Right lung (tissue), 5 donors: ENCODE data around the gene PGAP3. TPM values are rescaled to one million over a fixed set of nuclear protein-coding genes. Genes with fewer than 3 reads are reported as not detected.
"Not testable (repeated sequence)": the region's sequence is repeated elsewhere in the genome, so short reads cannot be mapped to it uniquely, and the experiment has no call there.

Experiments
- DNase-seq, 2 donors: peaks; one replicate each; pipeline ENCODE4 v3.0.0-alpha.2; 2013
- polyA plus RNA-seq, 5 donors: library from polyadenylated mRNA; unstranded; fragments of 120-200 nt; gene quantifications; one replicate each; pipeline versions ENCODE4 v1.2.1 to v1.2.3, GENCODE V29; 2013; ENCODE audit warnings: inconsistent platforms in 1 of 5, low replicate concordance in 1 of 5; ENCODE audit not compliant: insufficient read length in 5 of 5, insufficient read depth in 1 of 5

The PGAP3 gene
- polyA plus RNA-seq, 5 donors = 33.1 to 44.2 (median 39.4) TPM

GRCh38 chr17:39716073-39716818, 28.4 kb upstream of the PGAP3 start:
- no peak for DNase-seq

GRCh38 chr17:39715375-39716072, 27.7 kb upstream of the PGAP3 start:
- no peak for DNase-seq

DNA sequence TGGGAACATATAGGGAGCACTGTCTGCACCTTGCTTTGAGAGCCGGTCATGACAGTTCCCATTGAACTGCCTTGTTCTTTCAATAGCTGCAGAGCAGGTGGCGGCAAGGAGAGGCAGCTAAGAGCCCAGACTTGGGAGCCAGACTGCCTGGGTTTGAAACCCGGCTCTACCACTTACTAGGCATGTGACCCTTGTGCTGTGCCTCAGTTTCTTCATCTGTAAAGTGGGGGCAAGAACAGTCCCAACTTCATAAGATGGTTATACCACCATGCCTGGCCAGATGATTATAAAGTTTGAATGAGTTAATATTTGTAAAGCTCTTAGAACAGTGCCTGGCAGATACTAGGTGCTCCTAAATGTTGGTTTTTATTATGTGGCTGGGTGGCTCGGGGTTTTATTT, 26.4 kb upstream of the PGAP3 start:
- DNase-seq = no peak

DNA sequence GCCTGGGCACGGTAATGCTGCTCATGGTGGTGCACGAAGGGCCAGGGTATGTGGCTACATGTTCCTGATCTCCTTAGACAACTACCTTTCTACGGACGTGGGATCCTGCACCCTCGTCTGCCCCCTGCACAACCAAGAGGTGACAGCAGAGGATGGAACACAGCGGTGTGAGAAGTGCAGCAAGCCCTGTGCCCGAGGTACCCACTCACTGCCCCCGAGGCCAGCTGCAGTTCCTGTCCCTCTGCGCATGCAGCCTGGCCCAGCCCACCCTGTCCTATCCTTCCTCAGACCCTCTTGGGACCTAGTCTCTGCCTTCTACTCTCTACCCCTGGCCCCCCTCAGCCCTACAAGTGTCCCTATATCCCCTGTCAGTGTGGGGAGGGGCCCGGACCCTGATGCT, 24.0 kb upstream of the PGAP3 start:
- DNase-seq = no peak

DNA sequence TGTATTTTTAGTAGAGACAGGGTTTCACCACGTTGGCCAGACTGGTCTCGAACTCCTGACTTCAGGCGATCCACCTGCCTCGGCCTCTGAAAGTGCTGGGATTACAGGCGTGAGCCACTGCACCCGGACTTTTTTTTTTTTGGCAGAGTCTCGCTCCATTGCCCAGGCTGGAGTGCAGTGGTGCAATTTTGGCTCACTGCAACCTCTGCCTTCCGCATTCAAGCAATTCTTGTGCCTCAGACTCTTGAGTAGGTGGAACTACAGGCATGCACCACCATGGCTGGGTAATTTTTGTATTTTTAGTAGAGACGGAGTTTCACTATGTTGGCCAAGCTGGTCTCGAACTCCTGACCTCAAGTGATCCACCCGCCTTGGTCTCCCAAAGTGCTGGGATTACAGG, 23.2 kb upstream of the PGAP3 start:
- DNase-seq = not testable (repeated sequence)

DNA sequence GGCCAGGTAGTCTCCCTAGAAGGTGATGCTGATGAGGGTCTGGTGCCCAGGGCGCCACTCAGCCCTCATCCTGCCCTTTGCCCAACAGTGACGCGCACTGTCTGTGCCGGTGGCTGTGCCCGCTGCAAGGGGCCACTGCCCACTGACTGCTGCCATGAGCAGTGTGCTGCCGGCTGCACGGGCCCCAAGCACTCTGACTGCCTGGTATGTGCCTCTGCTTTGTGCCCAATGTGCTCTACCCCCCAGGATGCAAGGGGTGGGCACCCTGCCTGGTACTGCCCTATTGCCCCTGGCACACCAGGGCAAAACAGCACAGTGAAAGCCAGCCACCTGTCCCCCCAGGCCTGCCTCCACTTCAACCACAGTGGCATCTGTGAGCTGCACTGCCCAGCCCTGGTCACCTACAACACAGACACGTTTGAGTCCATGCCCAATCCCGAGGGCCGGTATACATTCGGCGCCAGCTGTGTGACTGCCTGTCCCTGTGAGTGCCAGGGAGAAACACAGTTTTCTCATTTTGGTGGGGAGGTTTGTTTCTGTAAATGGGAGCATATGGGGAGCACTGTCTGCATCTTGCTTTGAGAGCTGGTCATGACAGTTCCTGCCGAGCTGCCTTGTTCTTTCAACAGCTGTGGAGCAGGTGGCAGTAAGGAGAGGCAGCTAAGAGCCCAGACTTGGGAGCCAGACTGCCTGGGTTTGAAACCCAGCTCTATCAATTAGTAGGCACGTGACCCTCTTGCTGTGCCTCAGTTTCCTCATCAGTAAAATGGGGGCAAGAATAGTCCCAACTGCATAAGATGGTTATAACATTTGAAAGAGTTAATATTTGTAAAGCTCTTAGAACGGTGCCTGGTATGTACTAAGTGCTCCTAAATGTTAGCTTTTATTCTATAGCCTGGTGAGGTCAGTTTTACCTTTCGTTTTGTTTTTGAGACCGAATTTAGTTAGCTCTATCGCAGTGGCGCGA, 22.4 kb upstream of the PGAP3 start:
- no peak for DNase-seq

- DNase-seq = no peak
Observed at GRCh38 chr17:39709319-39709997, 21.6 kb upstream of the PGAP3 start.

GRCh38 chr17:39706921-39707337, 19.1 kb upstream of the PGAP3 start:
- DNase-seq = no peak

GRCh38 chr17:39706383-39706782, 18.5 kb upstream of the PGAP3 start:
- no peak for DNase-seq

DNA sequence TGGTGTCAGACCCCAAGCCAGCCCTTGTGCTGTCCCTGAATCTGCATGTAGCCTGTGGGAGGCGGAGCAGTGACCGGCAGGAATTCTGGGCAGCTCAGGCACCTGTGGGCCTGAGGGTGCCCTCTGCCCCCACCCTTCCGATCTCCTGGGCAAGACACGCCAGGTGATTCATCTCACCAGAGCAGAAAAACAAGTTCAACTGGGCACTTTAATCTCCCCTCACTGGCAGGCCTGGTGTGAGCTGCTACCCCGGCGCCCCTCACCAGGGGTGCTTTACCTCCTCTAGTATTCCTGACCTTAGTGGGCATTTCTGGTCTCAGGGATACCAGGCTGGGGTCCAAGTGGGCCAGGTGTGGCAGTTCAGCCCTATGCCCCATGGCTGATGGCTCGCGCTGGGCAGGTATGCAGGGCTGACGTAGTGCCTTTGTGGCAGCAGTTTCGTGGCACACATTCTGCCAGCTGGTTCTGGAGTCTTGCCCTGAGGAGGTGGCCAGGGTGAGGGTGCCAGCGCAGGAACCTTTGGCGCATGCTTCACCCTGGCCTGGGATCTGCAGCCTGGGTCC, 18.0 kb upstream of the PGAP3 start:
- peak; percentile 60 to 67 for DNase-seq

GRCh38 chr17:39704821-39705551, 17.1 kb upstream of the PGAP3 start:
- no peak for DNase-seq

DNA sequence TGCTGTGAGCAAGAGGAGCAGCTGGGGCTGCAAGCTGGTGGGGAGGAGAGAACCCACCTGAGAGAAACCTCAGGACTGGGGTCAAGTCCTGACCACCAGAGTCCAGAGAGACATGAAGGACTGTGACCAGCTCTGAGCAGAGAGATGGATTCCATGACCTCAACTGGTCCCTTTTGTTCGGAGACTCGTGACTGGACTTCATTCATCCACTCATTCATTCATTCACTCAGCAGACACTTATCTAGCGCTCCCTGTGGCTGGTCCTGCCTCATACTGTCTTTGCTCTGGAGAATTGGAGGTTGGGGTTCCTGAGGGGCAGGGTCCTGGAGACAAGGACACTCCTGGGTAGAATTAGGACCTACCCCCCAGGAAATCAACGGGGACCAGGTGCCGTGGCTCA, 16.1 kb upstream of the PGAP3 start:
- DNase-seq = no peak

GRCh38 chr17:39702901-39703893, 15.3 kb upstream of the PGAP3 start:
- DNase-seq = no peak

GRCh38 chr17:39701784-39702422, 14.0 kb upstream of the PGAP3 start:
- DNase-seq = no peak

DNA sequence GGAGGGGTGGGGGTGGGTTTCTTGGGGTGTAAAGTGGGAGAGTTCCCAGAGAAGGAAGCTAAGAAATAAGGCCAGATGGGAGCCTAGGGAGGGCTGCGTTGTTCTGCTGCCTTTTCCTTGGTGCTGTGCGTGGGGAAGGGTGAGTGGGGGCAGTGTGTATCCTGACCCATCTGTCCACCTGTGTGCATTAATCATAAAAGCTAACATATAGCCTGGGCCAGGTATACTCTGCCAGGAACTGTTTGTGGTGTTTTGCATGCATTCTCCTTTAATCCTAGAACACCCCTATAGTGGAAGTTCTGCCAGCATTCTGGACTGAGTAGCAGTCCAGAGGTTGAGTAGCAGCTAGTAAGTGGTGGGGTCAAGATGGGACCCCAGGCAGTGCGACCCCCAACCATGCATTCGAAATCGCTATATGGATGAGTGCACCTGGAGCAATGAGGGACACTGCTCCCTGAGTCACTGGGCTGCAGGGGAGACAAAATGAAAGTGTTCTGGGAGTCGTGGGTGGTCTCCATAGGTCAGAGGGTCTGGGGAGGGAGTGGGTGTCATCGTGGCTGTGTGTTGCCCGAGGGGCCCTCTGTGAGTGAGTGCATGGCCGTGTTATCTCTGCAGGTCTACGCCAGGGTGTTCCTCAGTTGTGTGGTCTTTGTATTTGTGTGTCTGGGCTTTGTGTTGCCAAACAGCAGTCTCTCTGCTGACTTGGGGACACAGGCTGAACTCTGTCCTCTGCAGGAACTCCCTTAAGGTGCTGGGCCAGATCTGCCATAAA, 13.3 kb upstream of the PGAP3 start:
- no peak for DNase-seq

GRCh38 chr17:39700148-39700987, 12.5 kb upstream of the PGAP3 start:
- peak; percentile 74 to 79 for DNase-seq

DNA sequence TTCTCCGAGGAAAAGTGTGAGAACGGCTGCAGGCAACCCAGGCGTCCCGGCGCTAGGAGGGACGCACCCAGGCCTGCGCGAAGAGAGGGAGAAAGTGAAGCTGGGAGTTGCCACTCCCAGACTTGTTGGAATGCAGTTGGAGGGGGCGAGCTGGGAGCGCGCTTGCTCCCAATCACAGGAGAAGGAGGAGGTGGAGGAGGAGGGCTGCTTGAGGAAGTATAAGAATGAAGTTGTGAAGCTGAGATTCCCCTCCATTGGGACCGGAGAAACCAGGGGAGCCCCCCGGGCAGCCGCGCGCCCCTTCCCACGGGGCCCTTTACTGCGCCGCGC, 11.9 kb upstream of the PGAP3 start, which contains the start of gene ERBB2:
TSS of gene ERBB2 (plus strand) at position 247 of the 330 bp plus-strand sequence. CDS start 175 bp downstream, outside the sequence.
- peak; percentile 76 to 79 for DNase-seq
